ENCODE results near the gene LRRTM4.

GRCh38 chr2:76980067-76980787, 541.9 kb downstream of the LRRTM4 start:
- no peak for TF ChIP-seq POLR2A (IDR thresholded peaks at IDR 0.05; ENCODE audit: low read depth, low read length)
- no peak for TF ChIP-seq TAF1 (IDR thresholded peaks at IDR 0.05; ENCODE audit: low read depth, low read length)

Data from GM12891 (cell line).